HG03342 (cell line): ENCODE results near the gene SELENON.

Experiments used
- ATAC-seq: cut with Tn5 transposase; IDR thresholded peaks from one replicate; pipeline ENCODE4 v1.9.1; 2021; ENCODE audit warnings: mild to moderate bottlenecking, moderate library complexity; ENCODE audit not compliant: unreplicated experiment

The SELENON gene

GRCh38 chr1:25808481-25809244 is 8.7 kb downstream of the SELENON start:
- no peak for ATAC-seq

DNA sequence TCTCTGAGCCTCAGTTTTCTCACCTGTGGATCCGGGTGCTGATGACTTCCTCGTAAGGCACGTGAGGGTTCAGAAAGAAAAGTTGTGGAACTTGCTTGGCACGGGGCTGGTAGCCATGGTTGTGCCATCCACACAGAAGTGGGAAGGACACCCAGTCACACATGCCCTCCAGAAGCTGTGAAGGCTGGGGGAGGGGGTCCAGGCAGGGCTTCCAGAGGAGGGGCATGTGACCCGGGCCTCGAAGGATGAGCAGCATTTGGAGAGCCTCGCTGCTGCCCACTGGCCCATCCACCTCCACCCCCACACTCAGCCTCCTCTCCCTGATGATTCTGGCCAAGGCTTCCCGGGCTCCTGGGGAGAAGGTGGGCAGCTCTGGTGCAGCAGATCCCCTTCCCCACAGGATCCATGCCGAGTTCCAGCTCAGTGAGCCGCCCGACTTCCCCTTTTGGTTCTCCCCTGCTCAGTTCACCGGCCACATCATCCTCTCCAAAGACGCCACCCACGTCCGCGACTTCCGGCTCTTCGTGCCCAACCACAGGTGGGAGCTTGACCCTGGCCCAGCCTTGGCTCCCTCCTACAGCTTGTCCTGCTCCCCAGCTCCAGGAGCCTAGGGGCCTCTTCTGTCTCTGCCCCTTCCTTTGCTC is 9.4 kb downstream of the SELENON start:
- ATAC-seq, result no peak

- ATAC-seq, result no peak
Measured at GRCh38 chr1:25809929-25810328, 9.9 kb downstream of the SELENON start.

DNA sequence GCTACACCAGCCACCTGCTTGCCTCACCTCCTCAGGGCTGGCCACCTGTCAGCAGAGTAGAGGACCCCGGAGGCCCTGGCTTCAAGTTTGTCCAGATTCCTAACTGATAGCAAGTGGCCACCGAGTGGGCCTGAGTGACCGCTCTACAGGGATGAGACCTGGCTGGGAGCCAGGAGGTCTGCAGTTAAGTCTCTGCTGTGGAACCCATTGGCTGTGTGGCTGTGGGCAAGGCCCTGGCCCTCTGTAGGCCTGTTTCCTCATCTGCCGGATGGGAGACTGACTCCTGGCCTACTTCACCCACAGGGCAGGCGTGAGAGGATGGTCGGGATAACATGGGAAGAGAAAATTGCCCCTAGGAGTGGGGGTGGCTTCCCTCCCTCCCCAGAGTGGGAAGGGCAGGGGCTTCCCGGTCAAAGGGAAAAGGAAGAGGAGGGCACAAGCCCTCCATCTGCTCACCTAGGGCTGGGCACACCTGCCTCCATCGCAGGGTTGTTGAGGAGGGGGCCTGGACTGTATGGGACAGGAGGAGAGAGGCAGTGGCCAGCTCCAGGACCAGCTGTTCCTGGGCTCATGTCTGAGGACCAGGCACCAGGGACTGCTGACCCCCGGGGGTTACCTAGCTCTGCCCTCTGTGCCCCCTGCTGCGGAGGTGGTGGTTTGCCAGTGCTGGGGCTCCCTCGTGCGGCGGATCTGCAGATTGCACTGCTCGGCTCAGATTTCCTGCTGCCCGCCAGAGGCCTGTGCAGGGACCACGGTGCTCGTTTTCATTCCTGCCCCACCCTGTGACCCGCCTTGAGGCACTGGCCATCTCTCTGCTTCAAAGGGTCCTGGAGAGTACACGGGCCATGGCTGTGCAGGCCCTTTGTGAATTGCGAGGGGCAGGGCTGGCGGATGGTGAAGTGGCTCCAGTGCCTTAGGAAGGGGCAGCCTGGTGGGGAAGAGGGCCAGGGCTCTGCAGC is 10.6 kb downstream of the SELENON start:
- no peak for ATAC-seq

DNA sequence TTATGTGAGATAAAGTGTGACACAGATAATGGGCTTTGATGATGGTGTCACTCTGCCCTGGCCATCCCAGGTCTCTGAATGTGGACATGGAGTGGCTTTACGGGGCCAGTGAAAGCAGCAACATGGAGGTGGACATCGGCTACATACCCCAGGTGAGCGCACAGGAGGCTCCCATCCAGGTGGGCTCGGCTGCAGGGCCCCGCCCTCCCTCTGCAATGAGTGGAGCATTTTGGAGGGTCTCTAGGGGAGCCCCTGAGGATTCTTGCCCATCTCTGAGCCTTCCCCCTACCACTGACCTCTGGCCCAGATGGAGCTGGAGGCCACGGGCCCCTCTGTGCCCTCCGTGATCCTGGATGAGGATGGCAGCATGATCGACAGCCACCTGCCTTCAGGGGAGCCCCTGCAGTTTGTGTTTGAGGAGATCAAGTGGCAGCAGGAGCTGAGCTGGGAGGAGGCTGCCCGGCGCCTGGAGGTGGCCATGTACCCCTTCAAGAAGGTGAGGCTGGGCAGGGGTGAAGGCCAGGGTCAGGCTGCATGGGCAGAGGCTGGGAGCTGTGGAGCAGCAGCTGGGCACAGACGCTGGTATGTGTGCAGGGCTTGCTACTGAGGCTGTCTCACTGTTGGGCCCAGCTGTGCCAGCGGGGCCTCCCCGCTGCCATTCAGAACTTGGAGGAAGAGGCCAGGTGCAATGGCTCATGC is 11.5 kb downstream of the SELENON start:
- no peak for ATAC-seq

- no peak for ATAC-seq
Measured at GRCh38 chr1:25813071-25813733, 13.2 kb downstream of the SELENON start.

DNA sequence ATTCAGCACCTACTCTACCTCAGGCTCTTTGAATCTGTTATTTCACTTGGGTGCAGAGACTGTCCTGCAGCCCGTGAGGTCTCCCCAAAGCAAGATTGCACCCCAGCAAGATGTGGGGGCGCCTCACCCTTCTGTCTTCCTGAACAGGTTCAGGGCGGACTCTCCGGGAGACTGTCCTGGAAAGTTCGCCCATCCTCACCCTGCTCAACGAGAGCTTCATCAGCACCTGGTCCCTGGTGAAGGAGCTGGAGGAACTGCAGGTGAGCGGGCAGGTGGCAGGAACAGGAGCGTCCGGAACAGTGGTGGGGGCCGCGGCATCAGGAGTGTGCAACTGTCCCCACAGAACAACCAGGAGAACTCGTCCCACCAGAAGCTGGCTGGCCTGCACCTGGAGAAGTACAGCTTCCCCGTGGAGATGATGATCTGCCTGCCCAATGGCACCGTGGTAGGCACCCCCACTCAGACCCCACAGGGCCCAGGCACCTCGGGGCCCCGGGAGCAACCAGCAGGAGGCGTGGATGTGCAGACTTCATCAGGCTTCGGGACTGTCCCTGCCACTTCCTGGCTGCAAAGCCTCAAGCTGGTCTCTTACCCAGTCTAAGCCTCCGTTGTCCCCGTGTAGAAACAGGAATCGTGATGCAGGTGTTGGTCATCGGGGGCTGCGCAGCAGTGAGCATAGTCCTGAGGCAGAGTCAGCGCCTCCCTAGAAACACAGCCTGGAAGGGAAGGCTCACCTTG is 13.9 kb downstream of the SELENON start:
- ATAC-seq, result no peak

DNA sequence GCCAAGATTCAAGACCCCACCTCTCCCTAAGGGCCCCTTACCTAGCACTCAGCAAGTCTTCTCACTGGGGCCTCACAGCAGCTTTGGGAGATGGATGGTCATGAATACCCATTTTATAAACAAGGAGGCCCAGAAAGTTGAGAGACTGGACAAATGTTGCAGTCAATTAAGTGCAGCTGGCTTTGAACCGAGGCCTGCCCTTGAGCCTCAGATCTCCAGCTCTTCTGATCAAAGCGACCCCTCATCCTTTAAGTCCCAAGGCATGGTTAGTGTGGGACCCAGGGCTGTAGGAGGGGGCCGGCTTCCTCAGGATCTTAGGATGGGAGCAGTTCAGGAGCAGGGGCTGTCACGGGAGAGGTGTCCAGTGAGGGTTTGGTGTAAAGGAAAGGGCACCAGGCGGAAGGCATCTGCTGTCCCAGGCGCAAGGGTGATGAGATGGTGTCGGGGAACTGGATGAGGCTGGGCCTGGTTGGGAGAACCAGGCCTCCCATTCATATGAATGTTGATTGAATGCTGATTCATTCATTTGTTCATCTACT is 14.6 kb downstream of the SELENON start:
- no peak for ATAC-seq

DNA sequence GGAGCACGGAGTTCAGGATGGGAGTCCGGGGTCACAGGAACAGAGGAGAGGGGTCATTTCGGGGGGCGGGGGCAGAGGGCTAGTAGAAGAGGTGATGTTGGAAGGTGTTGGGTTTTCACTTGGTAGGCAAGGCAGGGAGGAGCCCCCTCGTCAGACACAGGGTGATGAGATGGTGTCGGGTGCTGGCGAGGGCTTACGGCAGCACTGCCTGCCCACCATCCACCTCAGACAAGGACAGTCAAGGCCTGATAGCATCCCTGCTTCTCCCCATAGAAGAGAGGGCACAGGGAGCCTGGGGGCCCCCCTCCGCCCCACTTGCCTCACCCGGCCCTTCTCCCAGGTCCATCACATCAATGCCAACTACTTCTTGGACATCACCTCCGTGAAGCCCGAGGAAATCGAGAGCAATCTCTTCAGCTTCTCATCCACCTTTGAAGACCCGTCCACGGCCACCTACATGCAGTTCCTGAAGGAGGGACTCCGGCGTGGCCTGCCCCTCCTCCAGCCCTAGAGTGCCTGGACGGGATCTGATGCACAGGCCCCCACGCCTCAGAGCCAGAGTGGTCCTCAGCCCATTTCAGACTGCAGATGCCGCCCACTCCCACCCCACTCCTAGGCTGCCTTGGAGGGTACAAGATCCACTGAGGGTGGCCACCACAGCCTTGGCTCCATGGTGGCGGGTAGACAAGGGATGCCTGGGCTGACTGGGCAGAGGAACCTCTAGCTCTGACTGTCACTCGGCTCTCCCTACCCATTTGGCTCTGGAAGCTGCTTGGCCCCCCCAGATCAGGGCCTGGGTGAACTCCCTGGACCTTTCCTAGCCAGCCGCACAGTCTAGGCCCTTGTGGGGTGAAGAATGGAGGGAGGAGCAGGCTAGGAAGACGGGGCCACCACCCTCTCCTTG is 15.5 kb downstream of the SELENON start:
- ATAC-seq, result no peak

DNA sequence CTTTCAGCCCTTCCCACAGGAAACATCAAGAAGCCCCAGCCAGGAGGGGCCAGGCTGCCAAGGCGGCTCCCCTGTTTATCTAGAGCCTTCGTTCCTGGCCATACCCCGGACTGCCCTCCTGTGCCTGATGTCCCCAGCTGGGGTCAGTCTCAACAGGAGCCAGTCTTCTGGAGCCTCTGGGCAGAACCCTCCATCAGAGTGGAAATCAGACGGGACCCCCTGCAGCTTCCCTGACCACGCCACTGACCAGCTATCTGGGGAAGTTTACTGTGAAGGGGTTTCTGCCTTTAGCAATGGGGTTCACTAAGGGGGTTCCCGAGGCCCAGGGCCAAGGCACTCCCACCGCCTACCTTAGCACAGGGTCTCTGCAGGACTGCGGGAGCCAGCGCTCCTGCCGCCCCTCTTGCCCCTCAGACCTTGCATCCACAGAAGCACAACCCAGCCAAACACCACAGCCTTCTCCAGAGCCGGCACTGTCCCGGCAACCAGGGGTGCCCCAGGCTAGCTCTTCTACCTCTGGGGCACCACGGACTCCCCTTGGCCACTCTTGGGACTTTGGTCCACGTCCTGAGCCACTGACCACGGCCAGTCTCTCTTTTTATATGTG is 16.2 kb downstream of the SELENON start:
- no peak for ATAC-seq

DNA sequence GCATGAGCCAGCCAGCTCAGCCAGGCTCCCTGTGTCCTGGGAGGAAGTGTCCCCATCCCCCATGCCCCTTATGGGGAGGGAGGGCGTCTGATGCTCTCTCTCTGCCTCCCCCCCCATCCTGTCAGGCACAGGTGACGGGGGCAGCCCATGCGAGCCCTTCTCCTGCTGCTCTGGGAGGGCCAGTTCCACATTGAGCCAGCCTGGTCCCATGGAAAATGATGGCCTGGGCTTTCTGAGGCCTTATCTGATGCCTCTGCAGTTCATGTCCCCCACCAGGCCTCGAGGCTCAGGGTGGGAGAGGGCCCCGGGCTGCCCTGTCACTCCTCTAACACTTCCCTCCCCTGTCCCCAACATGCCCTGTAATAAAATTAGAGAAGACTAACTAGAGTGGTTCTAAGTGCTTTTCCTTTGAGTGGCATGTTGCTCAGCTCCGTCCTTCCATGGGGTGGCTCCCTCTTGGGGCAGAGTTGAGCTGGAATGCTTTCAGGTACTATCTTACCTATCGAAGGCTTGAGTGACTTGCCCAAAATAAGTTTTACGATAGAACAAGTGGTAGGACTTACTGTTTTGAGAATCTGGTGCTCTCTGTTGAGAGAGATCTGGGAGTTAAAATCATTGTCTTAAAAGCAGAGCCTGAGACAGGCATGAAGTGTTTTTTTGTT is 18.0 kb downstream of the SELENON start:
- ATAC-seq, result no peak

DNA sequence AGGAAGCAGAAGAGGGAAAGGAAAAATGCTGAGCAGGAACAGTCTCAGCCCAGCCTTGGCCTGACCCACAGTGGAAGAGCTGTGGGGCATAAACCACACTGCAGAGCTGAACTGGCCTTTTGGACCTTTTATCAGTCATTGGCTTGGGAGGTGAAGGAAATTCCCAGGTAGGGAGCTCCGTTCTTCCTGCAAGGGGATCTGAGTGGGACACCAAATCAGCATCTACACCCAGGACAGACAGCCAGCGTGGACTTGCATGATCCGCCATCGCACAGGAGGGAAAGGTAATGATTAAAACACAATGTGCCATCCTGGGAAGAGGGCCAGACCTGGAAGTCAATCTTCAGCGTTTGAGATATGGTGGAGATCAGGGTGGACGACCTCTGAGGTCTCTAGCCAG is 18.6 kb downstream of the SELENON start:
- no peak for ATAC-seq

GRCh38 chr1:25819491-25820246 is 19.7 kb downstream of the SELENON start, which contains the start of gene MTFR1L:
TSS of gene MTFR1L (plus strand) at chr1:25819954. CDS start at chr1:25823105, 3,151 bp downstream.
- peak; percentile 88 for ATAC-seq

DNA sequence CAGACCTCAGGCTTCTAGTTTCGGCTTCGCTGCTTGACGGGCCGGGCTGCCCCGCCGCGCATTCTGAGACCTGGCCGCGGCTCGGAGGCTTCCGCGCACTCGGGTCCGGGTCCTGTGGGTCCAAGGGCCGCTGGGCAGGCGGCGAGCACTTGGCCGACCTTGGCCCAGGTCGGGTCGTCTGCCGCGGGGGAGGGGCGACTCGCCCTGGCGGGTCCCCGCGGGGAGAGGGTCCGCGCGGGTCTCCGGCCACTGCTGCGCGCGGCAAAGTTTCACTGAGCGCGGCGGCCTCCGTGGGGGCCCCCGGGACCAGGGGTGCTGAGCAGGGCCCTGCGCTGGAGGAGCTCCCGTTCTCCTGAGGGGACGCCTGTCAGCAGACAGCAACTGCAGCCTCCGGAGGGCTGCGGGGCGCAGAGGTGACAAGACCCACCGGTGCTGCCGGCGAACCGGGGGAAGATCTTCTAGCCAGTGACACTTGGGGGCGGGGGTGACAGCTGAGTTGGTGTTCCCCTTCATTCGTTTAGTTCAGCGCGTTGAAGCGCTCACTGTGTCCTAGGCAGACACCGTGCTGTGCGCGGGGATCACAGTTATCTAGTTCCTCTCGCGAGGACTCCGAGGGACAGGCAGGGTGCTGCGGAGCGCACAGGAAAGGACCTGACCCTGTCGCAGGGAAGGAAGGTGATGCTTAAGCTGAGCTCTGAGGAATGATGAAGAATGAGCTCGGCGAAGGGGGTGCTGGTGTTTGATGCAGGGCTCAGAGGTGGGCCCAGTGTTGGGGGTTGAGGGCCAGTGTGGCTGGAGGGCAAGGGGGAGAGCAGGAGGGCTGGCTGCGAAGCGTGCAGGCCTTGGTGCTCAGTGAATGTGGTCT is 20.5 kb downstream of the SELENON start:
- peak; percentile 55 for ATAC-seq

- ATAC-seq, result no peak
Measured at GRCh38 chr1:25821112-25821476, 21.1 kb downstream of the SELENON start.

GRCh38 chr1:25821630-25822091 is 21.7 kb downstream of the SELENON start:
- ATAC-seq, result no peak
